IgD-negative memory B cell (primary cell): ENCODE data around the gene PTPRG. TPM values are rescaled to one million over a fixed set of nuclear protein-coding genes. Genes with fewer than 3 reads are reported as not detected.

ENCODE experiments used
- H3K27ac Mint-ChIP-seq, 3 donors: one replicate each; pipeline ENCODE4 v1.8.0; 2020 to 2022; ENCODE audit warnings: mild to moderate bottlenecking in 3 of 3, mixed read lengths in 3 of 3, moderate library complexity in 1 of 3
- H3K27me3 Mint-ChIP-seq: one replicate; pipeline ENCODE4 v1.8.0; 2021; ENCODE audit warnings: mixed read lengths
- H3K36me3 Mint-ChIP-seq: one replicate; pipeline ENCODE4 v1.8.0; 2020; ENCODE audit warnings: mild to moderate bottlenecking, mixed read lengths
- H3K4me1 Mint-ChIP-seq, 3 donors: one replicate each; pipeline ENCODE4 v1.8.0; 2020 to 2022; ENCODE audit warnings: mixed read lengths in 3 of 3, mild to moderate bottlenecking in 1 of 3
- H3K4me3 Mint-ChIP-seq, 4 donors: one replicate each; pipeline ENCODE4 v1.8.0; 2020 to 2022; ENCODE audit warnings: mild to moderate bottlenecking in 4 of 4, mixed read lengths in 4 of 4, moderate library complexity in 3 of 4
- H3K9me3 Mint-ChIP-seq, 3 donors: one replicate each; pipeline ENCODE4 v1.8.0; 2020 to 2021; ENCODE audit warnings: mixed read lengths in 3 of 3, mild to moderate bottlenecking in 1 of 3
- polyA plus RNA-seq: library from polyadenylated mRNA; unstranded; fragments of 300-500 nt; fragmentation: Illumina TruSeq; gene quantifications from one replicate; pipeline ENCODE4 v1.2.3, GENCODE V29; 2021

Gene PTPRG
- polyA plus RNA-seq, 1 donor from 2014 or later: 1.9 TPM

DNA sequence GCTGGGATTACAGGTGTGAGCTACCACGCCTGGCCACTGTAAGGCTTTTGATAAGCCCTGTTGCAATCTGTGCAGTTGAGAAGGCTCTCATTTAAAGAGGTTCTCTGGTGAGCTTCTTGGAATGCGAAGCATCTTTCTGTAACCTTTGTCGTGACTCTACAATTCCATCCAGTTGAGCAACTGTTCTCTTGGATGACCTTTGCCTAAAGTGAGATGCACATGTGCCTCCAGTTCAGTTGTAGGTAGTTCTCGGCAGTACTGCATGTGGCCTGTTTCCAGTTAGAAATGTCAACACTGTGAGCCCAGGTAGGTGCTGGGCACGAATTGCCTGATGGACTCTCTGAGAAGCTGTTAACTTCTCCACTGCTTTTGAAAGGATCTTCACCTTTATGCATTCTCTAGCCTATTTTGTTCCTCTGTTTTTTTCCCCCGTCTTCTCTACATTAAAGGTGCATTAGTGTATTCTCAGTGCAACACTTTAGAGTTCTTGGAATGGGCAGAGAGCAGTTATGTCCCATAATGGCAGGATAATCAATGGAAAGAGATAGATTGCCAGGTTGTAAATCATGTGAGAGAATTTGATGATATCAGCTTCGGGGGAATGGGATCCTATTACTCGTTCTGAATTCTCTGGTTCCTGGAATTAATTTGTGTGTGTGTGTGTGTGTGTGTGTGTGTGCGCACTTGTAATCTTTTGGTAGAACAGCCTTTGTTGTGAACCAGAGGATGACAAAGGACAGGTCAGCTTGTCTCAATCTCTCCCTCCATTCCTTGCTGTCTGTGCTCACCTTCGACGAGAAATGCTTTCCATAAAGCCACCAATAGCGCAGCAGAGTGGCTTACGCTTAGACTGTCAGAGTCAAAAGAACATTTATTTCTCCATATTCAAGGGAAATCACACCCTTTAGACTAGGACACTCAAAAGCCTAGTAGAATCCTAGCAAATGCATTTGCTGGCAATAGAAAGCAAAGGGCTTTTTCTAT, 51.1 kb downstream of the PTPRG start:
- Mint-ChIP-seq H3K36me3 (no peaks in the 10 kb centered on the region), H3K4me1 (no peaks in the 10 kb centered on the region), H3K9me3 (peaks cover 0 to 4% (median 0%) of the 10 kb centered on the region in 3 donors), H3K27ac (no peak overlapping the region), H3K4me3 (no peak overlapping the region), H3K27me3 (no peaks in the 10 kb centered on the region)

DNA sequence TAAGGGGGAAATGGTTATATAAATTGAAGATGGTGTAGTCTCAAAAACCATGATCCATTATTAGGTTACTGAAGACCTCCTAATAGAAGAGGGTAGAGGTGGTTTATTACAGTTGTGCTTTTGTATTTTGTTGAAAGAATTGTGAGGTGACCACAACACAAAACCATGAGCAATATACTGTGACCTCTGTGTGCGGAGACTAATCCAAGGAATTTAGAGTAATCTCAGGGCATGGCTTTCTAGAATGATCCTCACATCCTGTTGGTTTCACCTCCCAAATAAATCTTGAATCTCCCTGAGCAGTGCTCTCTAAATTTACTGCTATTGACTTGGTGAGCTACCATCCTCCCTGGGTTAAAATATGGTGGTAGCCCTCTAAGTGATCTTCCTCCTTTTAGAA, 52.3 kb downstream of the PTPRG start:
- Mint-ChIP-seq H3K27ac (no peak overlapping the region), H3K9me3 (peaks cover 0 to 4% (median 0%) of the 10 kb centered on the region in 3 donors), H3K4me3 (no peak overlapping the region), H3K4me1 (no peaks in the 10 kb centered on the region), H3K36me3 (no peaks in the 10 kb centered on the region), H3K27me3 (no peaks in the 10 kb centered on the region)

DNA sequence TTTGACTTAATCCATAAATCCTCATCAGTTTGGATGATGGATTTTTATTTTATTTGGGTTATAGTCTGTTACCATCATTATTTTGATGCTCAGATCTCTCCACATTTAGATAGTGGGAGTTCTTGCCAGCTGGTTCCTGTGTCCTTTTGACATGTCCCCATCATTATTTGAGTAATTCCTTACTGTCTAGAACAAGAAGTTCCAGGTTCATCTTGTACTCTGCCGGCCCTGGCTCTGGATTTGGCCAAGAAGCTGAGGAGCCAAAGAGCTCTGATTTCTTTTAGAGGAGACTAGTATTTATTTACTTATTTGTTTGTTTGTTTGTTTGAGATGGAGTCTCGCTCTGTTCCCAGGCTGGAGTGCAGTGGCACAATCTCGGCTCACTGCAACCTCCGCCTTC, 54.3 kb downstream of the PTPRG start:
- no peak overlapping the region for H3K4me3 Mint-ChIP-seq
- no peaks in the 10 kb centered on the region for H3K4me1 Mint-ChIP-seq
- H3K36me3 Mint-ChIP-seq: no peaks in the 10 kb centered on the region
- H3K27ac Mint-ChIP-seq: no peak overlapping the region
- peaks cover 0 to 4% (median 0%) of the 10 kb centered on the region in 3 donors for H3K9me3 Mint-ChIP-seq
- no peaks in the 10 kb centered on the region for H3K27me3 Mint-ChIP-seq

DNA sequence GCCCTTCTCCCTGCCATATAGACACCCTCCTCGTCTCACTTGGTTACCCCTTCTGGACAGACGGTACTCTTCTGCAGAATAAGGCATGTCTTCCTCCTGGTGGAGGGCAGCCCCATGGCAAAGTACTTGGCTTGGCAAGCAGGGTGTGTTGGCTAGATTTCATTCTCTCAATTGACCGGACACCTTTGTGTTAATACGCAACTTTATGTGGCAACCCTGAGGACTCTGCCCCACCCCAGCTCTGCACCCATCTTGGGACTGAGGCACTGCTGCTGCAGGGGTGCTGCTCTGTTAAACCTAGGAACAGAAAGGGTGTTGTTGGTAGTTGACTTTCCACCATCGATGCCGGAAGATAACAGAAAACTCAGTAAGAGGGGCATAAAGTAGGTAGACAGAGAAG, 55.2 kb downstream of the PTPRG start:
- H3K9me3 Mint-ChIP-seq: peaks cover 0 to 4% (median 0%) of the 10 kb centered on the region in 3 donors
- H3K36me3 Mint-ChIP-seq: no peaks in the 10 kb centered on the region
- no peak overlapping the region for H3K4me3 Mint-ChIP-seq
- no peak overlapping the region for H3K27ac Mint-ChIP-seq
- no peaks in the 10 kb centered on the region for H3K4me1 Mint-ChIP-seq
- H3K27me3 Mint-ChIP-seq: no peaks in the 10 kb centered on the region

DNA sequence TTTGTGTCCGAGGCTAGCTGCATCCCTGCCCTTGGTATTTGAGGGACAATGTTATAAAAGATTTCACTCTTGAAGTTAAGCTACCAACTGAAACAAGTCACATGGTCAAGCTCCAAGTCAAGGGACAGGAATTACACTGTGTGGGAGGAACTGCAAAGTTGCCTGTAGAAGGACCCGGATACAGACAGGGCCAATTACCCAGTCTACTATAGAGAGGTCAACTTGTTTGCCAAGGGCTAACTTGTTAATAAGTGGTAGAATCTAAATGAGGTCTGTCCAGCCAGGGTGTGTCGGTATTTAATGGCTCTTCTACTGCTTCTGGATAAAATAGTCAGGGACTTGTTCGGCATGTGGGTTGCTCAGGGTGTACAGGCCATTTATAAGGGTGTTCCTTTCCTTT, 55.7 kb downstream of the PTPRG start:
- H3K36me3 Mint-ChIP-seq: no peaks in the 10 kb centered on the region
- no peak overlapping the region for H3K27ac Mint-ChIP-seq
- H3K27me3 Mint-ChIP-seq: no peaks in the 10 kb centered on the region
- H3K9me3 Mint-ChIP-seq: peaks cover 0 to 4% (median 0%) of the 10 kb centered on the region in 3 donors
- no peak overlapping the region for H3K4me3 Mint-ChIP-seq
- H3K4me1 Mint-ChIP-seq: no peaks in the 10 kb centered on the region

DNA sequence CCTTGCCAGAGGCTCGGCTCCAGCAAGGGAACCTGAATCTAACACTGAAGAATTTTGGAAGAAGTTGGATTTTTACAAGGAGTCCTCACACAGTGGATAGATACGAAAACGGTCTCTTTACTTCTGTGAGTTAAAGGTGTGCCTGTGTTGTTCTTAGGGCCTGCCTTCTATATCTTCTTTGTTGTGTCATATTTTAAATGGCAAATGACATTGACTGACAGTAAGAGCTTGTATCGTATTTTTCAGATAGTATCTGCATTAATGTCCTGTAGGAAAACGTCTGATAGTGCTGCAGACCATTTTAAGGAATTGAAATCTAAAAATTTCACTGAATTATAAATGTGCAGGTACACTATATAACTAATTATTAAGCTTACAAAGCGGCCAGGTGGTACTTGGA, 56.3 kb downstream of the PTPRG start:
- H3K36me3 Mint-ChIP-seq: no peaks in the 10 kb centered on the region
- no peaks in the 10 kb centered on the region for H3K4me1 Mint-ChIP-seq
- no peak overlapping the region for H3K4me3 Mint-ChIP-seq
- no peaks in the 10 kb centered on the region for H3K27me3 Mint-ChIP-seq
- H3K27ac Mint-ChIP-seq: no peak overlapping the region
- H3K9me3 Mint-ChIP-seq: peaks cover 0 to 2% (median 0%) of the 10 kb centered on the region in 3 donors

DNA sequence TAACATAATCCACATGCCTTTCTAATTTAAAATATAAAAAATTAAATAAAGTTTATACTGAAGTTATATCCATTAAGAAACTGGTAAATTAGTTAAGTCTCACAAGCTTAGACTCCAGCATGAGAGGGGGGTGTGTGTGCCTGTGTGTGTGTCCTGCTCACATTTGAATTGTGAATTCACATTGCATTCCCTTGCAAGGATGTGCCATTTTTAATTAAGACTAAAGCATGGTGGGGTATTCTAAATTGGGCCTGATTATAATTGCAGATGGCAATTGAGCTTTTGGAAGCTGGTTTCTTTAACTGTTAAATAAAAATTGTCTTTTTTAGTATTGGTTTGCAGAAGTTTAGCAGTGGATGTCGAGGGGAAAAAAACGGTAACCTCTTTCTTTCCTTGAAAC, 56.9 kb downstream of the PTPRG start:
- peaks cover 0 to 2% (median 0%) of the 10 kb centered on the region in 3 donors for H3K9me3 Mint-ChIP-seq
- H3K36me3 Mint-ChIP-seq: no peaks in the 10 kb centered on the region
- H3K27ac Mint-ChIP-seq: no peak overlapping the region
- no peaks in the 10 kb centered on the region for H3K27me3 Mint-ChIP-seq
- no peak overlapping the region for H3K4me3 Mint-ChIP-seq
- no peaks in the 10 kb centered on the region for H3K4me1 Mint-ChIP-seq

DNA sequence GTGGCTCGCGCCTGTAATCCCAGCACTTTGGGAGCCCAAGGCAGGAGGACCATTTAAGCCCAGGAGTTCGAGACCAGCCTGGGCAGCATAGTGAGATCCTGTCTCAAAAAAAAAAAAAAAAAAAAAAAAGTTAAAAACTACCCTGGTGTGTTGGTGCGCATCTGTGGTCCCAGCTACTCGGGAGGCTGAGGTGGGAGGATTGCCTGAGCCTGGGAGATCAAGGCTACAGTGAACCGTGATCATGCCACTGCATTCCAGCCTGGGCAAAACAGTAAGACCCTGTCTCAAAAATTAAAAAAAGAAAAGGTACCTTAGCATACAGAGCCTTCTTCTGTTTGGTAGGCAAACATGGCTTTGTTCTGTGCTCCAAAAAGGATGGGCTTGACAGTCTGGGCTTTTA, 57.5 kb downstream of the PTPRG start:
- Mint-ChIP-seq H3K27me3 (no peaks in the 10 kb centered on the region), H3K4me1 (no peaks in the 10 kb centered on the region), H3K9me3 (peaks cover 0 to 2% (median 0%) of the 10 kb centered on the region in 3 donors), H3K4me3 (no peak overlapping the region), H3K36me3 (no peaks in the 10 kb centered on the region), H3K27ac (no peak overlapping the region)

DNA sequence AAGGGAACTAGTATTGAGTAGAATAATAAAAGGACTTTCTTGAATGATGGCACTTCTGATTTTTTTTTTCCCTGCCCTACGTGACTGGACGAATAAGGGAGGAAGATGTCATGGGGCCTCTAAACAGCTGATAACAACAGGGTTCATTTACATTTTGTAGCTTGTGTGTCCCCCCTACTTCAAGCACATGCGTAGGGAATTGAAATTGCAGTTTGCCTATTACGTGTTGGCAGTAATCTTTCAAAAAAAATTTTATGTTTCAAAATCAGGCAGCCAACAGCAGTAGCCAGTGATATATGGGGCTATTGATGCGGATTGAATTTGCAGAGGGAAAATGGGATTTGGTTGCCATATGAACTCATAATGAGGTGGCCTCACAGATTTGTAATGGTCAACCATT, 58.7 kb downstream of the PTPRG start:
- H3K4me1 Mint-ChIP-seq: no peaks in the 10 kb centered on the region
- H3K27me3 Mint-ChIP-seq: no peaks in the 10 kb centered on the region
- no peak overlapping the region for H3K4me3 Mint-ChIP-seq
- no peaks in the 10 kb centered on the region for H3K36me3 Mint-ChIP-seq
- peaks cover 0 to 2% (median 0%) of the 10 kb centered on the region in 3 donors for H3K9me3 Mint-ChIP-seq
- no peak overlapping the region for H3K27ac Mint-ChIP-seq

DNA sequence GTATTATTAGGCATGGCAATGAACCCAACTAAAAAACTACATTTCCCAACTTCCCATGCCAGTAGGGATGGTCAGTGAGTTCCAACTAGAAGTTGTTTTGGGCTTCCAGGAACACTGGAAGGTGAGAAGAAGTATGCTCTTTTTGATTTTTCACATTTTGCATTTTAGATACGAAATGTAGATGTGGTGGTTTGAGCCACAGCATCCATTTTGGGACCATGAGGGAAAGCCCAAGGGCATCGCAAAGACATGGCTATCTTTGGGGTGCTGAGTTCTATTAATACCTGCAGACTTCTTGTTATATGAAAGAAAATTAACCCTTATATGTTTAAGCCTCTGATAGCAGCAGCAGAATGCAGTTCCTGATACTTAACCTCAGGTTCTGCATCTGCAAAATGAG, 62.9 kb downstream of the PTPRG start:
- Mint-ChIP-seq H3K9me3 (no peaks in the 10 kb centered on the region), H3K4me1 (no peaks in the 10 kb centered on the region), H3K36me3 (no peaks in the 10 kb centered on the region), H3K4me3 (no peak overlapping the region), H3K27ac (no peak overlapping the region), H3K27me3 (no peaks in the 10 kb centered on the region)

DNA sequence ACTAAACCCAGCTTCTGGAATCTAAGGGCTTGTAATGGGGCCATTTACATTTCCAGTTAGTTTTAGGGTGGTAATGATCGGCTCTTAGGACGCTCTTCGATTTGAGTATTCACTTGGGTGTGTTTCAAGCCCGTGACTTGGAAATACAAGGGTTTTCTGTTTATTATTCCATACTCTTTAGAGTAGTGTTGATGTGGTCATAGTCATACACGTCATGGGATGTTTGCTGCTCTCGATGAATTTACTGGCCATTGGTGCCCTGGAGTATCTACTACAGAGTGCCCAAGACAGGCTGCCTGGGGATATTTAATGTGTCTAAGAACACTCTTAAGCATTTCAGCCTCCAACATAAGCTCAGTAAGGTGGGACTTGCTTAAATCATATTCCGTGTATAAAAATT, 64.1 kb downstream of the PTPRG start:
- Mint-ChIP-seq H3K9me3 (no peaks in the 10 kb centered on the region), H3K36me3 (no peaks in the 10 kb centered on the region), H3K4me1 (peaks cover 0 to 2% (median 0%) of the 10 kb centered on the region in 3 donors), H3K27ac (no peak overlapping the region), H3K27me3 (no peaks in the 10 kb centered on the region), H3K4me3 (no peak overlapping the region)

DNA sequence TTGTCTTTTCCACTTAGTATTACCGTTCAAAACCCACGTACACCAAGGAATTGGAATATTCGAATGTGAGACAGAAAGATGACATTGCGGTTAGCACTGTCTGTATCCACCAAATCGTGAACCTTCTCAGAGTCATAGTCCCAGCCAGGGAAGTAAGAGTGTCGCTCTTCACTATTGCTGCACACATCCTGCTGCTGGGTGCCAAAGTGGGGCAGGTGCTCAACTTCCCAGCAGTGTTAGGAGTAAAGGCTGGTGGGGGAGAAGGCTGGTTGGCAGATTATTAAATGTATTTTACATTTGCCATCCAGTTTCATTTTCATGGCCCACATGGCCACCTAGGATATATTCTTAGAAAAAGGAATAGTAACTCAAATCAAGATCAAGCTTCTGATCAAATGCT, 65.1 kb downstream of the PTPRG start:
- H3K4me3 Mint-ChIP-seq: no peak overlapping the region
- H3K4me1 Mint-ChIP-seq: peaks cover 0 to 6% (median 2%) of the 10 kb centered on the region in 3 donors
- H3K27me3 Mint-ChIP-seq: no peaks in the 10 kb centered on the region
- no peaks in the 10 kb centered on the region for H3K36me3 Mint-ChIP-seq
- H3K9me3 Mint-ChIP-seq: no peaks in the 10 kb centered on the region
- no peak overlapping the region for H3K27ac Mint-ChIP-seq

DNA sequence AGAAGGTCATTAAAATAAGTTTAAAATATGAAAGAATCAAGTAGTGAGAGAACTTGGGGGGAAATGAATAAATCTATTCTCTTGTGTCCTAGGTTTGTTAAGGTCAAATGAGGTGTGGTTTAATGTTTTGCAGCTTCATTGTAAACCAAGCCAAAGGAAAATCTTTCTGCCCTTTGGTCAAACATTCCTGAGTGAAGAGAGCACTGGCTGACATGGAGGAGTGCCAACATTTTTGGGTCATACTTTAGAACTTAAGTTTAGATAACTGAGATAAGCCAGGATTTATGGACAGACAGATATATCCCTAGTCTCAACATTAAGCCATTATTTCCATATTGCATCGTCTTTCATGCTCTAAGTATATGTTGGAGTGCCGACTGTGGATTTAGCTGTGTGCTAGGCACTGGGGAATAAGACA, 66.4 kb downstream of the PTPRG start:
- Mint-ChIP-seq H3K4me1 (peaks cover 6 to 13% (median 12%) of the 10 kb centered on the region in 3 donors), H3K9me3 (no peaks in the 10 kb centered on the region), H3K27ac (no peak overlapping the region), H3K27me3 (no peaks in the 10 kb centered on the region), H3K36me3 (no peaks in the 10 kb centered on the region), H3K4me3 (no peak overlapping the region)

DNA sequence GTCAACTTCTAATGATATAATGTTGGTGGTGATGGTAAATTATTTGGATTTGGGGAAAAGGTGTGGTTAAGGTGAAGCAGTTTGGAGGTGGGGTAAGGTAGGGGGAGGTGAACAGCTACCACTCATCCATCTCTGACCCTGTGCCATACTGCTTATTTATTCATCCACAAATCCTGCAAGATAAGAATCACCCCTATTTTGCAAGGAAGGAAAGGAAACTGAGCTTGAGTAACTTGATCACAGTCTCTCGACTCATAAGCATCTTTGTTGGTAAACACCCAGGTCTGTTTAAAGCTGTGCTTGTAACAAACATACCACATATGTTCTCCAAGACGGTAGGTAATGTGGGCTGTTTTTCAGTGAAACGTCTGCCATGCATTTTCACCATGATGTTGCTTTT, 67.3 kb downstream of the PTPRG start:
- Mint-ChIP-seq H3K4me3 (no peak overlapping the region), H3K9me3 (peaks cover 0 to 5% (median 0%) of the 10 kb centered on the region in 3 donors), H3K27me3 (no peaks in the 10 kb centered on the region), H3K36me3 (no peaks in the 10 kb centered on the region), H3K27ac (no peak overlapping the region), H3K4me1 (peaks cover 10 to 17% (median 13%) of the 10 kb centered on the region in 3 donors)

DNA sequence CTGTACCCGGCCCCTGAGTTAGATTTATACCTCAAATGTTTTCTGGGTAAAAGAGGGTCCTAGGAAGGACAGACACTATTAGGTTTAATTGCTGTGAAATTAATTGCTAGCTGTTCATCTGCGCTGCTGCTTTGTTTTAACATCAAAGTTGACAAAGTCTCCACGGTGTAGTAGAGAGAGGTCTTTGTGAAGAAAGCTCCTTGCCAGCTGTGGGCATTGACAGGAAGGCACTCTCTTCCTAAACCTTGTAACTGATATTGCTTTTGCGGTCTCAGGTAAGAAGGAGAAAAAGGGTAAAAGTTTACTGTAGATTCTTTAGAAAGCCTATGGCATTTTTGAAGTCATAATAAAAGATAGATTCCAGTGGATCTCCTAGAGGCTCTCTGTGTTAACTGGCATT, 68.1 kb downstream of the PTPRG start:
- peak overlapping the region in 1 of 3 donors; percentile 21 for H3K27ac Mint-ChIP-seq
- peaks cover 0 to 5% (median 0%) of the 10 kb centered on the region in 3 donors for H3K9me3 Mint-ChIP-seq
- peaks cover 10 to 17% (median 13%) of the 10 kb centered on the region in 3 donors for H3K4me1 Mint-ChIP-seq
- H3K36me3 Mint-ChIP-seq: no peaks in the 10 kb centered on the region
- no peaks in the 10 kb centered on the region for H3K27me3 Mint-ChIP-seq
- H3K4me3 Mint-ChIP-seq: no peak overlapping the region
